HCT116 (cell line): ENCODE results near the gene CDC14A. TPM values are rescaled to one million over a fixed set of nuclear protein-coding genes. Genes with fewer than 3 reads are reported as not detected.
"Not testable (repeated sequence)": the region's sequence is repeated elsewhere in the genome, so short reads cannot be mapped to it uniquely, and the experiment has no call there.

Source experiments
- ATAC-seq: fragments of 200-7000 bp; cut with Tn5 transposase; 2 replicates; pipeline ENCODE4 v1.9.1; 2020; ENCODE audit warnings: mild to moderate bottlenecking, moderate library complexity
- BruUV-seq: library from RNA; stranded (reverse); fragments of 400-500 nt; replicated peaks from 2 replicates; lab custom pipeline; 2021; lab: Mats Ljungman, UMichigan
- CTCF ChIA-PET: fragments of 300-600 bp; sonication (Branson Sonifier 250); formaldehyde crosslinking; loops from one replicate; lab custom pipeline; 2021; ENCODE audit warnings: antibody characterized with exemption; lab: Charles Lee
- POLR2A ChIA-PET: fragments of 300-600, 350-600 bp; sonication (Branson Sonifier 250); formaldehyde crosslinking; loops from one replicate; lab custom pipeline; 2021; ENCODE audit warnings: antibody characterized with exemption; lab: Charles Lee
- RAD21 ChIA-PET, 2 experiments: fragments of 300-600 bp; sonication (Branson Sonifier 250); formaldehyde crosslinking; loops; one replicate each; lab custom pipeline; 2023; ENCODE audit warnings: low total read pairs in 2 of 2; ENCODE audit not compliant: uncharacterized antibody in 2 of 2, unreplicated experiment in 2 of 2, low non-redundant PET in 1 of 2; lab: Charles Lee
- DNase-seq: peaks from one replicate; pipeline ENCODE4 v3.0.0-alpha.2; 2010; ENCODE audit warnings: low read depth, low spot score
- H2AFZ ChIP-seq: fragments of 200-600 bp; shearing (Covaris generic), sonication (generic); 2 replicates; pipeline ENCODE4 v1.6.1; 2017; ENCODE audit warnings: low read depth, mixed run types, mixed read lengths, antibody characterized with exemption, low read length; ENCODE audit not compliant: poor library complexity, severe bottlenecking
- H3K27ac ChIP-seq: 2 replicates; pipeline ENCODE4 v1.5.1; 2012; ENCODE audit warnings: low read depth, low read length
- H3K27me3 ChIP-seq: fragments of 200-600 bp; sonication (generic); 2 replicates; pipeline ENCODE4 v1.6.1; 2016; ENCODE audit warnings: mixed run types, low read length, mixed read lengths; ENCODE audit not compliant: insufficient read depth
- H3K36me3 ChIP-seq, 2 experiments: fragments of 200-500 bp in 1 of 2; fragments of 200-600 bp in 1 of 2; sonication (Bioruptor generic) in 1 of 2; sonication (generic) in 1 of 2; 2 replicates each; pipeline versions ENCODE4 v1.5.1 to v1.6.1; 2014 to 2016; ENCODE audit warnings: low read length in 2 of 2, inconsistent platforms in 1 of 2, mixed read lengths in 1 of 2, mixed run types in 1 of 2; ENCODE audit not compliant: insufficient read depth in 2 of 2, control insufficient read depth in 1 of 2
- H3K4me1 ChIP-seq, 2 experiments: fragments of 200-600 bp in 1 of 2; sonication (generic) in 1 of 2; 2 replicates each; pipeline versions ENCODE4 v1.5.1 to v1.6.1; 2012 to 2017; ENCODE audit warnings: low read length in 2 of 2, inconsistent platforms in 1 of 2, mild to moderate bottlenecking in 1 of 2, mixed read lengths in 1 of 2, mixed run types in 1 of 2, moderate library complexity in 1 of 2; ENCODE audit not compliant: insufficient read depth in 2 of 2, control insufficient read depth in 1 of 2
- H3K4me2 ChIP-seq: fragments of 200-600 bp; sonication (generic); 2 replicates; pipeline ENCODE4 v1.6.1; 2017; ENCODE audit warnings: mixed run types, low read length, mixed read lengths
- H3K4me3 ChIP-seq, 2 experiments: fragments of 200-600 bp in 1 of 2; sonication (generic) in 1 of 2; replicated peaks in 1 of 2; 2 replicates each; pipeline ENCODE4 v1.5.1; 2011 to 2016; ENCODE audit warnings: low read length in 2 of 2, control low read depth in 1 of 2, low read depth in 1 of 2, mild to moderate bottlenecking in 1 of 2, mixed read lengths in 1 of 2, mixed run types in 1 of 2
- H3K79me2 ChIP-seq: fragments of 200-600 bp; sonication (generic); 2 replicates; pipeline ENCODE4 v1.6.1; 2017; ENCODE audit warnings: mild to moderate bottlenecking, mixed run types, low read length, moderate library complexity, mixed read lengths; ENCODE audit not compliant: insufficient read depth
- H3K9ac ChIP-seq: fragments of 200-600 bp; sonication (generic); 2 replicates; pipeline ENCODE4 v1.6.1; 2016; ENCODE audit warnings: low read length, mixed read lengths
- H3K9me2 ChIP-seq: fragments of 200-600 bp; sonication (generic), shearing (Covaris generic); 2 replicates; pipeline ENCODE4 v1.6.1; 2017; ENCODE audit warnings: mixed run types, mild to moderate bottlenecking, moderate library complexity; ENCODE audit not compliant: insufficient read depth
- H3K9me3 ChIP-seq, 2 experiments: fragments of 200-500 bp in 1 of 2; fragments of 200-600 bp in 1 of 2; sonication (Bioruptor generic) in 1 of 2; sonication (generic) in 1 of 2; 2 replicates each; pipeline ENCODE4 v1.6.1; 2014 to 2017; ENCODE audit warnings: low read length in 2 of 2, mixed read lengths in 2 of 2, inconsistent platforms in 1 of 2, low read depth in 1 of 2, mild to moderate bottlenecking in 1 of 2, mixed run types in 1 of 2, moderate library complexity in 1 of 2; ENCODE audit not compliant: control insufficient read depth in 1 of 2, insufficient read depth in 1 of 2
- H4K20me1 ChIP-seq: fragments of 200-600 bp; sonication (generic), shearing (Covaris generic); 2 replicates; pipeline ENCODE4 v1.6.1; 2017; ENCODE audit warnings: mixed run types, mild to moderate bottlenecking, moderate library complexity; ENCODE audit not compliant: insufficient read depth
- ATF3 ChIP-seq: IDR thresholded peaks from 2 replicates; pipeline ENCODE4 v1.6.1; 2012
- CBX3 ChIP-seq: IDR thresholded peaks from 2 replicates; pipeline ENCODE4 v1.6.1; 2012; ENCODE audit warnings: low read depth
- CTCF ChIP-seq, 3 experiments: fragments of 200-600 bp in 1 of 3; sonication (generic) in 1 of 3; IDR thresholded peaks in 2 of 3; conservative IDR thresholded peaks in 1 of 3; 2 replicates each; pipeline ENCODE4 v1.5.1; 2012 to 2017; ENCODE audit warnings: low read depth in 2 of 3, low read length in 2 of 3, antibody characterized with exemption in 1 of 3, borderline replicate concordance in 1 of 3, control low read depth in 1 of 3, mild to moderate bottlenecking in 1 of 3, mixed read lengths in 1 of 3, mixed run types in 1 of 3, moderate library complexity in 1 of 3; ENCODE audit not compliant: insufficient read depth in 1 of 3
- EGR1 ChIP-seq: IDR thresholded peaks from 2 replicates; pipeline ENCODE4 v1.6.1; 2012; ENCODE audit warnings: low read depth
- ELF1 ChIP-seq: IDR thresholded peaks from 2 replicates; pipeline ENCODE4 v1.6.1; 2012; ENCODE audit warnings: low read depth, borderline replicate concordance
- EZH2 ChIP-seq: fragments of 200-600 bp; sonication (generic); IDR thresholded peaks from 2 replicates; pipeline ENCODE4 v1.6.1; 2017; ENCODE audit warnings: antibody characterized with exemption, mixed run types
- EZH2phosphoT487 ChIP-seq: fragments of 200-600 bp; IDR thresholded peaks from 2 replicates; pipeline ENCODE4 v1.6.1; 2018; ENCODE audit warnings: antibody characterized with exemption, borderline replicate concordance
- MAX ChIP-seq: IDR thresholded peaks from 2 replicates; pipeline ENCODE4 v1.6.1; 2012
- POLR2A ChIP-seq: IDR thresholded peaks from 2 replicates; pipeline ENCODE4 v1.7.0; 2011; ENCODE audit warnings: borderline replicate concordance; ENCODE audit not compliant: insufficient read depth, insufficient read length; ENCODE audit errors: extremely low read depth
- POLR2AphosphoS5 ChIP-seq: IDR thresholded peaks from 2 replicates; pipeline ENCODE4 v1.6.1; 2011; ENCODE audit warnings: mild to moderate bottlenecking, low read depth, low read length, moderate library complexity
- RAD21 ChIP-seq: IDR thresholded peaks from 2 replicates; pipeline ENCODE4 v1.6.1; 2012; ENCODE audit warnings: low read depth, mild to moderate bottlenecking
- SIN3A ChIP-seq: IDR thresholded peaks from 2 replicates; pipeline ENCODE4 v1.6.1; 2012; ENCODE audit warnings: low read depth
- SP1 ChIP-seq: IDR thresholded peaks from 2 replicates; pipeline ENCODE4 v1.6.1; 2012; ENCODE audit warnings: low read depth
- SRF ChIP-seq: IDR thresholded peaks from 2 replicates; pipeline ENCODE4 v1.6.1; 2012; ENCODE audit warnings: low read depth
- TCF7L2 ChIP-seq: IDR thresholded peaks from 2 replicates; pipeline ENCODE4 v1.7.0; 2011; ENCODE audit warnings: borderline replicate concordance, inconsistent platforms; ENCODE audit not compliant: insufficient read depth, insufficient read length; ENCODE audit errors: extremely low read depth
- YY1 ChIP-seq: IDR thresholded peaks from 2 replicates; pipeline ENCODE4 v1.6.1; 2011; ENCODE audit warnings: low read length, low read depth, moderate library complexity, mild to moderate bottlenecking; ENCODE audit not compliant: insufficient replicate concordance; ENCODE audit errors: extremely low read depth
- ZBTB33 ChIP-seq: IDR thresholded peaks from 2 replicates; pipeline ENCODE4 v1.6.1; 2011; ENCODE audit warnings: mild to moderate bottlenecking, low read length, moderate library complexity; ENCODE audit not compliant: insufficient replicate concordance; ENCODE audit errors: extremely low read depth
- ZFX ChIP-seq: fragments of 450-650 bp; IDR thresholded peaks from 2 replicates; pipeline ENCODE4 v1.6.1; 2017
- ZNF274 ChIP-seq: fragments of 200-500 bp; sonication (Bioruptor generic); IDR thresholded peaks from 2 replicates; pipeline ENCODE4 v1.6.1; 2014; ENCODE audit warnings: mild to moderate bottlenecking, low read depth, low read length, inconsistent platforms
- intact Hi-C: fragments of 100-400 bp; cut with micrococcal nuclease; formaldehyde crosslinking; loops from 2 replicates; pipeline ENCODE4 v1.10.0; 2022
- total RNA-seq: library from RNA; stranded (reverse); gene quantifications from one replicate; pipeline ENCODE4 v1.2.1, GENCODE V29; 2021; ENCODE audit not compliant: unreplicated experiment

Gene CDC14A
- total RNA-seq, 1 experiment from 2014 or later = 5.1 TPM

- H3K4me1 ChIP-seq, H4K20me1 ChIP-seq, H3K9me2 ChIP-seq, BruUV-seq, CTCF ChIA-PET, H2AFZ ChIP-seq, H3K79me2 ChIP-seq, H3K4me2 ChIP-seq, H3K36me3 ChIP-seq, POLR2A ChIA-PET, RAD21 ChIA-PET, DNase-seq, H3K27ac ChIP-seq, ATAC-seq, H3K9me3 ChIP-seq, H3K9ac ChIP-seq, H3K27me3 ChIP-seq, intact Hi-C loops, H3K4me3 ChIP-seq: not testable (repeated sequence)
These were observed 55.1 kb downstream of the CDC14A start for GRCh38 chr1:100407390-100407789.

GRCh38 chr1:100411019-100411418 lies 58.7 kb downstream of the CDC14A start:
- H3K27me3 ChIP-seq = no peaks in the 10 kb centered on the region
- H3K4me2 ChIP-seq = no peak overlapping the region
- H4K20me1 ChIP-seq = no peaks in the 10 kb centered on the region
- DNase-seq = no peak
- no peaks in the 10 kb centered on the region for H3K4me1 ChIP-seq
- H3K79me2 ChIP-seq = no peaks in the 10 kb centered on the region
- H3K9me2 ChIP-seq = no peaks in the 10 kb centered on the region
- intact Hi-C loops = no loop called here
- no peaks in the 10 kb centered on the region for H3K36me3 ChIP-seq
- H3K9me3 ChIP-seq = no peaks in the 10 kb centered on the region
- ChIA-PET CTCF (no interaction called here), RAD21 (no interaction called here), POLR2A (no interaction called here)
- H2AFZ ChIP-seq = no peak overlapping the region
- no peak overlapping the region for H3K27ac ChIP-seq
- BruUV-seq = no TSS peak
- H3K4me3 ChIP-seq = no peak overlapping the region
- no peak overlapping the region for H3K9ac ChIP-seq
- ATAC-seq = no peak
- TF ChIP-seq SP1 (no peak), POLR2A (no peak), SIN3A (no peak), ZBTB33 (no peak), SRF (no peak), ELF1 (no peak), CTCF (IDR thresholded peaks at IDR 0.05 in 2 of 3, conservative IDR thresholded peaks at IDR 0.05 in 1 of 3; ENCODE audit: borderline replicate concordance in 1 of 3, insufficient read depth in 1 of 3, low read depth in 2 of 3, low read length in 2 of 3) (no peak), CBX3 (no peak), RAD21 (no peak), EZH2phosphoT487 (no peak), TCF7L2 (no peak), YY1 (no peak), ATF3 (no peak), EZH2 (no peak), POLR2AphosphoS5 (no peak), ZNF274 (no peak), MAX (no peak), EGR1 (no peak), ZFX (no peak)
